ENCODE data around the gene ZNF574. TPM values are rescaled to one million over a fixed set of nuclear protein-coding genes. Genes with fewer than 3 reads are reported as not detected.

Gene ZNF574
- total RNA-seq, 4 donors from 2014 or later = 31.1 to 42.9 (median 33.5) TPM

- H3K4me3 ChIP-seq = no peak overlapping the region
- H3K9me3 ChIP-seq = no peaks in the 10 kb centered on the region
- DNase-seq (ENCODE audit: low spot score in 2 of 2) = no peak
- H3K27ac ChIP-seq = no peak overlapping the region
- H3K36me3 ChIP-seq = no peaks in the 10 kb centered on the region
- WGBS = 20% methylated on average over 8 of the region's 8 CpGs
- TF ChIP-seq POLR2AphosphoS5 (IDR thresholded peaks at IDR 0.05) = no peak
- TF ChIP-seq POLR2A (IDR thresholded peaks at IDR 0.05) = no peak
- no peak for TF ChIP-seq EP300 (IDR thresholded peaks at IDR 0.05)
- no peak for TF ChIP-seq CTCF (IDR thresholded peaks at IDR 0.05)
- peaks cover 3% of the 10 kb centered on the region for H3K27me3 ChIP-seq
- peaks cover 16% of the 10 kb centered on the region for H3K4me1 ChIP-seq
Measured at GRCh38 chr19:42121656-42122069, 45.7 kb downstream of the ZNF574 start.

DNA sequence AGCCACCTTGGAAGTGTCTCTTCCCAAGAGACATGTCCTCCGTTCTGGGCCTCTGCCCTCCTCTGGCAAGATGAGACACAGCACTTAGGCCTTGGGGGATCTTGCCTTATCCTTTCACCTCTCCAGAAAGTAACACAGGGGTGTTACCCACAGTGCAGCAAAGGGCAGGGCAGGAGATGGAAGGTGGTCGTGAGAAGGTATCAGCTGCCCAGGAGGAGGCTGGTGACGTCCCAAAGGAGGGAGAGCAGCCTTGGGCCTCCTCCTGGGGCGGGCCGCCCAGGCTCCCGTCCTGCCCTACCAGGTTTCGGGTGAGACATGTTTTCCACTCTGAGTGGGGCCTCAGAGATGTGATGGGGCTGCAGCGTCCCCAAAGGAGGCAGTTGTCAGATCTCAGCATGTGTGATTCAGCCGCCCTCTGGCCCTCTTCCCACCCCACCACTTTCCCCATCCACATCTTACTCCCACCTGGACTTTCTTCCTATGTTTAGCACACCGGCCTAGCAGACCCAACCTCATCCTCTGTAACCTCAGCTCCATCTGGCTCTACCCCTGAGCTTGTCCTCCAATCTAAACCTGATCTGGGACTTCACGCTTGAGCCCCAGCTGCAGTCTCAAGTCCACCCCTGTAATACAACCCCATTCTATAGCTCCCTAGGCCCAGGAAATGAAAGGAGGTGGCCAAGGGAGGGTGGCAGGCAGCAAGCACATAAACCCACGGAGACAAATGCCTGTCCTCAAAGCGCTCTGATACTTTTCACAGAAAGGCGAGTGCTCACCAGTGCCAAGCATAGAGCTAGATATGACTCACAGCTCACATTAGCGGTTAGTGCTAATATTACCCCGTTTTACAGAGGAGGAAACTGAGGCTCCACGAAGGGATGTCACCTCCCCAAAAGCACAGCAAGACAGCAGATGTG lies 47.0 kb downstream of the ZNF574 start:
- H3K36me3 ChIP-seq = no peaks in the 10 kb centered on the region
- TF ChIP-seq CTCF (IDR thresholded peaks at IDR 0.05) (no peak), POLR2A (IDR thresholded peaks at IDR 0.05) (no peak), POLR2AphosphoS5 (IDR thresholded peaks at IDR 0.05) (no peak), EP300 (IDR thresholded peaks at IDR 0.05) (no peak)
- no peak overlapping the region for H3K4me3 ChIP-seq
- H3K4me1 ChIP-seq = peaks cover 16% of the 10 kb centered on the region
- H3K27ac ChIP-seq = no peak overlapping the region
- 78% methylated on average over 17 of the region's 17 CpGs for WGBS
- no peak for DNase-seq (ENCODE audit: low spot score in 2 of 2)
- peaks cover 3% of the 10 kb centered on the region for H3K27me3 ChIP-seq
- no peaks in the 10 kb centered on the region for H3K9me3 ChIP-seq

DNA sequence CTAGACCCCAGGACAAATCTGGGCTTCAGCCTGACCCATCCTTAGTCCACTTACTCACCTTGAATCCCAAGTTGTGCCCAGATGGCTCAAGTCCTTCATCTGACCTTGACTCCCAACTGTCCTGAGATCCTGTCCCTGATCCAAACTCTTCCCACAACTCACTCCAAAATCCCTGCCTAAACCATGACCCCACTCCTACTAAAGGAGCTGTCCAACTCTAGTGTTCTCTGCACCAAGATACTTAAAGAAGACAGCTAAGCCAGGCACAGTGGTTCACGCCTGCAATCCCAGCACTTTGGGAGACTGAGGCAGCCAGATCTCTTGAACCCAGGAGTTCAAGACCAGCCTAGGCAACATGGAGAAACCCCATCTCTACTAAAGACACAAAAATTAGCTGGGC lies 47.8 kb downstream of the ZNF574 start:
- H3K36me3 ChIP-seq = no peaks in the 10 kb centered on the region
- H3K27ac ChIP-seq = no peak overlapping the region
- no peak for TF ChIP-seq EP300 (IDR thresholded peaks at IDR 0.05)
- no peak for TF ChIP-seq POLR2A (IDR thresholded peaks at IDR 0.05)
- TF ChIP-seq CTCF (IDR thresholded peaks at IDR 0.05) = no peak
- no peak for TF ChIP-seq POLR2AphosphoS5 (IDR thresholded peaks at IDR 0.05)
- peaks cover 3% of the 10 kb centered on the region for H3K27me3 ChIP-seq
- no peak overlapping the region for H3K4me3 ChIP-seq
- no peak for DNase-seq (ENCODE audit: low spot score in 2 of 2)
- WGBS = 100% methylated on average over 1 of the region's 1 CpG
- H3K4me1 ChIP-seq = peaks cover 16% of the 10 kb centered on the region
- H3K9me3 ChIP-seq = no peaks in the 10 kb centered on the region

DNA sequence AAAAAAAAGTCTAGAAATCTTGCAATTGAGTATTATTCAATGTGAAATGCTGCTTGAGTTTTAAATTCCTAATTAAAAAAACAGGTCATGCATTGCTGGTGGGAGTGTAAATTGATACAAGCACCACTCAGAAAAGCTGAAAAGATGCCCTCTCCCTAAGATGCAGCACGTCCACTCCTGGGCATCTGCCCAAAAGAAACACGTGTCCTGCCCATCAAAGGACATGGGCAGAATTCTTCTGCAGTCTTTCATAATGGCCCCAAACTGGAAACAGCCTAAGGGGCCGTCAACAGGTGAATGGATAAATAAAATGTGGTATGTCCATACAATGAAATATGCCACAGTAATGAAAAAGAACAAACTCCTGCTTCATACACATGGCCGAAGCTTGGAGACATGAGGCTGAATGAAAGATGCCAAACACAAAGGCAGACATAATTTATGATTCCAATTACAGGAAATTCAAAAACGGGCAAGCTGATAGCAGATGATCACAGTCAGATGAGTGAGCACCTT lies 48.5 kb downstream of the ZNF574 start:
- Histone ChIP-seq H3K27ac (no peak overlapping the region), H3K27me3 (peaks cover 3% of the 10 kb centered on the region), H3K36me3 (no peaks in the 10 kb centered on the region), H3K4me1 (peaks cover 21% of the 10 kb centered on the region), H3K4me3 (no peak overlapping the region), H3K9me3 (no peaks in the 10 kb centered on the region)
- TF ChIP-seq CTCF (IDR thresholded peaks at IDR 0.05) = no peak
- TF ChIP-seq POLR2A (IDR thresholded peaks at IDR 0.05) = no peak
- TF ChIP-seq POLR2AphosphoS5 (IDR thresholded peaks at IDR 0.05) = no peak
- TF ChIP-seq EP300 (IDR thresholded peaks at IDR 0.05) = no peak
- 76% methylated on average over 5 of the region's 5 CpGs for WGBS
- DNase-seq (ENCODE audit: low spot score in 2 of 2) = no peak

DNA sequence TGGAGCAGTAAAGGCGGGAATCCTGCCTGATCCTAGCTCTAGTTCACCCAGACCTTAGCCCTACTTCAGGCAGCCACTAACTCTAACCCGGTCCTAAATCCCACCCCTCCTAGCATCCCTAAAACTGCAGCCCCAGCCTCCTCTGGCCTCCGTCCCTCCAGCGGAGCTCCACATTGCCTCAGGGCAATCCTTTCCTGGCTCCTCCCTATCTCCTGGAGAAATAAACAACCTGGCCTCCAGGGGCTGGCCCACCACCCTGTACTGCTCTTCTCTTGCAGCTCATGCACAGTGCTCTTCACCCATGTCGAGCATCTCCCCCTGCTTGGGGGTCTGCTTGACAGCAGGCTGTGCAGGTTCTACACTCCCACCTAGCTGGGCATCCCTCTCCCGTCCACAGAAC lies 49.6 kb downstream of the ZNF574 start:
- no peaks in the 10 kb centered on the region for H3K9me3 ChIP-seq
- no peak for TF ChIP-seq EP300 (IDR thresholded peaks at IDR 0.05)
- TF ChIP-seq CTCF (IDR thresholded peaks at IDR 0.05) = no peak
- no peak for TF ChIP-seq POLR2A (IDR thresholded peaks at IDR 0.05)
- no peak for TF ChIP-seq POLR2AphosphoS5 (IDR thresholded peaks at IDR 0.05)
- peaks cover 3% of the 10 kb centered on the region for H3K27me3 ChIP-seq
- no peak for DNase-seq (ENCODE audit: low spot score in 2 of 2)
- no peak overlapping the region for H3K4me3 ChIP-seq
- no peak overlapping the region for H3K27ac ChIP-seq
- 54% methylated on average over 6 of the region's 6 CpGs for WGBS
- peaks cover 31% of the 10 kb centered on the region for H3K4me1 ChIP-seq
- H3K36me3 ChIP-seq = no peaks in the 10 kb centered on the region
